Thymus (tissue), 11 donors: ENCODE results near the gene TNS3. TPM values are rescaled to one million over a fixed set of nuclear protein-coding genes. Genes with fewer than 3 reads are reported as not detected.

Experiments
- DNase-seq, 9 donors: peaks; one replicate each; pipeline ENCODE4 v3.0.0-alpha.2; 2013; ENCODE audit warnings: low spot score in 9 of 9, low read depth in 6 of 9, missing footprints in 1 of 9
- H3K27ac ChIP-seq, 2 donors: one replicate each; pipeline ENCODE4 v1.5.1; 2013; ENCODE audit warnings: control low read depth in 1 of 2, low read depth in 1 of 2, low read length in 1 of 2, mild to moderate bottlenecking in 1 of 2, moderate library complexity in 1 of 2
- H3K27me3 ChIP-seq, 2 donors: one replicate each; pipeline ENCODE4 v1.5.1; 2013; ENCODE audit warnings: low read length in 1 of 2; ENCODE audit not compliant: control insufficient read depth in 2 of 2, insufficient read depth in 1 of 2
- H3K36me3 ChIP-seq, 2 donors: one replicate each; pipeline ENCODE4 v1.5.1; 2013; ENCODE audit warnings: low read length in 1 of 2, mild to moderate bottlenecking in 1 of 2, moderate library complexity in 1 of 2; ENCODE audit not compliant: control insufficient read depth in 2 of 2, insufficient read depth in 2 of 2
- H3K4me1 ChIP-seq, 2 donors: one replicate each; pipeline ENCODE4 v1.5.1; 2013; ENCODE audit warnings: low read length in 2 of 2; ENCODE audit not compliant: control insufficient read depth in 2 of 2, insufficient read depth in 2 of 2
- H3K4me3 ChIP-seq, 2 donors: one replicate each; pipeline ENCODE4 v1.5.1; 2013; ENCODE audit warnings: low read length in 2 of 2, control low read depth in 1 of 2, mild to moderate bottlenecking in 1 of 2
- H3K9me3 ChIP-seq, 2 donors: one replicate each; pipeline ENCODE4 v1.5.1; 2013; ENCODE audit warnings: low read length in 1 of 2, mild to moderate bottlenecking in 1 of 2; ENCODE audit not compliant: control insufficient read depth in 2 of 2, insufficient read depth in 1 of 2
- WGBS: extraction: QIAGEN DNeasy Blood & Tissue Kit; methylation state at CpG from one replicate; pipeline ENCODE4 v1.1.7; 2013; 5-methylcytosine and 5-hydroxymethylcytosine counted together
- polyA plus RNA-seq: library from polyadenylated mRNA; stranded (reverse); fragments of 200-250 nt; gene quantifications from one replicate; pipeline ENCODE4 v1.2.3, GENCODE V29; 2013
- total RNA-seq: library from RNA; stranded (reverse); fragments of 120-200 nt; gene quantifications from one replicate; pipeline ENCODE4 v1.2.4, GENCODE V29; 2013
- donor health status: healthy.

The TNS3 gene
- total and polyA plus RNA-seq, 2 donors: 5.9 to 6.2 TPM

DNA sequence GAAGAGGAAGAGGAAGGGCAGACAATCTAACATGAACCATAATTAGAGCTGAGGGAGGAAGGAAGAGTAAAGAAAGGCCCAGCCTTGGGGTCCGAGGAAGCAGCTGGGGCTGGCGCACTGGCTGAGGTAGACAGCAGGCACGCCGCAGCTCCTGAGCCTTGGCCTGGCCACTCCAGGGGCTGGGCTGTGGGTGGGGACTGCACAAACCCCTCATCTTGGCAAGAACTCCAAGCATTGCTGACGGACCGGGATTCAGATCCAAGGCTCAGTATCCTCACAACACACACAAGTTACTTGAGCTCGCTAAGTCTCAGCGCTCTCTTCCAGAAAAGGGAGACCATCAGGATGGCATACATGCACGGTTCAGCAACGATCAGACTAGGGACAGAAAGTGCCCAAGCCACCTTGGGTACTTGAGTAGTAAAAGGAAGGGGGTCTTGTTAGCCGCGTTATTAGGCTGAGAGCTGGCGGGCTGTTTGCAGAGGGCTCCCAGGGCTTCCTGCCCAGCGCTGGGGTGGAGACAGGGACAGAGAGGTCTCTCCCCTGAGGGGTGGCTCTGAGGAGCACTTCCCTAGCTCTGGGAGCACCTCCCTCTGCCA is 4.5 kb downstream of the TNS3 start:
- Histone ChIP-seq H3K27me3 (peaks cover 20 to 36% of the 10 kb centered on the region in 2 donors), H3K4me1 (peaks cover 0 to 50% of the 10 kb centered on the region in 2 donors), H3K36me3 (no peaks in the 10 kb centered on the region), H3K4me3 (no peak overlapping the region), H3K27ac (peak overlapping the region; percentile 26 to 69), H3K9me3 (no peaks in the 10 kb centered on the region)
- 76% methylated on average over 14 of the region's 14 CpGs for WGBS
- DNase-seq: no peak

DNA sequence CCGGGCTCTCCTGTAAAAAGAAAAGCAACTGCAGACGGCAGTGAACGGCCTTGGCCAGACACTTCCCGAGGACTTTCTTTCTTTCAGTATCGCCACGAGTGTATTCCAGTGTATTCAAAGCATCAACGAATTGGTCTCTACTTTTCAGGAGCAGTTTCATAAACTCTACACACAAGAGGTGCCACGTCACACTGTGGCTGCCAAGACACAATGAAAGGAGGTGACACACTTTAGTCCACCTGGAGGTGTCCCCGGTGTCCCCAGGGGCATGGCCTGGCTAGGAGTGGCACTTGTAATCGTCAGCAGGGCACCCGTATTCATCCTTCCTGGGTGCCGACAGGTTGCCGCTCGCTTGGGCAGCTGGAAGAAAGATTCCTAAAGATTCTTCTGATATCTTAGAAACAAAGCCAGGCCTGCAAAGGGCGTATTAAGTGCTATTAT is 5.0 kb downstream of the TNS3 start:
- Histone ChIP-seq H3K9me3 (no peaks in the 10 kb centered on the region), H3K27ac (peak overlapping the region in 1 of 2 donors; percentile 26), H3K4me3 (no peak overlapping the region), H3K4me1 (peaks cover 0 to 53% of the 10 kb centered on the region in 2 donors), H3K36me3 (no peaks in the 10 kb centered on the region), H3K27me3 (peaks cover 15 to 30% of the 10 kb centered on the region in 2 donors)
- no peak for DNase-seq
- 83% methylated on average over 15 of the region's 15 CpGs for WGBS

DNA sequence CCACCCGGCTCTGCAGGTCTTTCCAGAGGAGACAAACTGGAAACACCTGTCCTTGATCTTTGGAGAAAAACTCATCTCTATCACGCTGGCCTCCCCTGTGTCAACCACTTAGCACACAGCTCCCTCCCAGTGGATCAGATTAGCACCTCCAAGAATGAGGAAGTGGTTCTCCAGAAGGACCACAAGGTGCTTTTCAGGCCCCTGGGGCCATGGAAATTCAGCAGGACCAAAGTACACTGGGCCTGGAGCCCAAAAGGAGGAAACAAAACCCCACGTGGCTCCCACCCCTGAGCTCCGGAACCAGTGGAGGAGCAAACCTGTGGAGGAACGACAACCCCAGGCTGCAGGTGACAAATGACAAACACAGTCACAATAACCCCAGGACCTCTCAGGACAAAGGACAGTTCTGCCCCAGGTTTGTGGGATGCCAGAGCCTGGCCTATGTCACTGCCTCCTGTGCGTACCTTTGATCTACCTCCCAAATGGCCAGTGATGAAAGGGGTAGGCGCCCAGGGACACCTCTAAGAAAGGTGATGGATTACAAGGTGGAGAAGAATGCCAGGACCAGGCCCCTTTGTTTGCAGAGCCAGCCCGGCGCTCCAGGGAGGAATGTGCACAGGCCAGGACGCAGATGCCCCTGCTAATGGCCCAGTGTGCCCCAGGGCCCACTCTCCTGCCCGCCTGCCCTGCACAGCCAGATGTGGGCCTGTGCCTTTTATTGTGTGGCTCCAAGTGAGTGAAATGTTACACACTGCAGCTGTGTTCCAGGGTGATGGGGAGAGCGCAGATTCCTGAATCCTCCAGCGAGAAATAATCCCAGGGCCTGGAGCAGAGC is 5.7 kb downstream of the TNS3 start:
- Histone ChIP-seq H3K4me3 (no peak overlapping the region), H3K9me3 (no peaks in the 10 kb centered on the region), H3K36me3 (no peaks in the 10 kb centered on the region), H3K27ac (no peak overlapping the region), H3K27me3 (peaks cover 9 to 24% of the 10 kb centered on the region in 2 donors), H3K4me1 (peaks cover 5 to 59% of the 10 kb centered on the region in 2 donors)
- no peak for DNase-seq
- WGBS: 78% methylated on average over 13 of the region's 13 CpGs

DNA sequence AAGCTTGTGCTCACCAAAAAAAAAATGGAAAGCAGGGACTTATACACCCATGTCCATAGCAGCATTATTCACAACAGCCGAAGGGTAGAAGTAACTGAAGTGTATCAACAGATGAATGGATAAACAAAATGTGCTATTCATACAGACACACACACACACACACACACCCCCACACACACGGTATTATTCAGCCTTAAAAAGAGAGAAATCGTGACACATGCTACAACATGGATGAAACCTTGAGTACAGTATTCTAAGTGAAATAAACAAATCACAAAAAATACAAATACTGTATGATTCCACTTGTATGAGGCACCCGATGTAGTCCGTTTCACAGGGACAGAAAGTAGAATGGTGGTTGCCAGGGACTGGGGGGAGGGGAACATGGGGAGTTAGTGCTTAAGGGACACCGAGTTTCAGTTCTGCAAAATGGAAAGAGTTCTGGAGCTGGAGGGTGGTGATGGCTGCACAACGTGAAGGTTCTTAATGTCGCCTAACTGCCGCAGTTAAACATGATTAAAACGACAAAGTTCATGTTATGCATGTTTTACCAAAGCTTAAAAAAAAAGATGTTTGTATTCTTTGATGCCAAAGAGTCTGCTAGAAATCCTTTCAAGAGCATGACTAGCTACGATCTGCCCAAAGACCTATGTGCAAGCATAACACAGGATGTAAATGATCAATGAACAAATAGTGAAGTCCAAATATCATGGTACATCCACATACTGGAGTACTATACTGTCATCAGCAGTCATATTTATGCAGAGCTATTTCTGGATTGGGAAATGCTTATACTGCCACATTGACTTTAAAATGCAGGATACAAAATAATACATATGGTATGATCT is 7.2 kb downstream of the TNS3 start:
- peak overlapping the region in 1 of 2 donors; percentile 24 for H3K27ac ChIP-seq
- no peak overlapping the region for H3K4me3 ChIP-seq

DNA sequence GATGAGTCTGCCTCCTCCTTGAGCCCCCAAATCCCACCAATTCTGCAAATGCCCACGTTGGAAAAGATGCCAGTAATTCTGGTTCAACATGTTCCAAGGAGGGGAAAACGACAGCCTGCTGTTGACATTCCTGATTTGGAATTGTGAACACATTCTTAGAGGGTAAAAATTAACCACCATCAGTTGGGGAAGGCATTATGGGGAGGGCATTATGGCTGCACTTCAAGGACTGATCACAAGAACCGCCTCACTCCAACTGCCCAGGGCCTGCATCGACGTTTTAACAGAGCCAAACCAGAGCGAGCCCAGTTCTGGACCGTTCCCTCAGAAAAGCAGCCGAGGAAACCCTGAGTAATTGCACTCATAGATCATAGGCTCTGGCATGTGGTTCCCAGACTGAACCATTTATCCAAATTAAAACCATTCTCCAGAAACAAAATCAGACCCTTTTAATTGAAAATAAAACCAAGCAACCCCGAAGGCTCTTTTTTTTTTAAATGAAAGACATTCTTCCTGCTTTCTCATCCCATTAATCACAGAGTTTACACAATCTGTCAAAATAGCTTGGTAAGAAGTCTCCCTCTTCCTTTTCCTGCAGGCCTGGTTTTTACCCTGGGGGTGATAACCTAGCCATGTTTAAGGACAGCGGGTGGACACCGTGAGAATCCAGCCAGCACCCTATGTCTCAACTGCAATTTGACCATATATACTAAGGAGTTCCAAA is 8.0 kb downstream of the TNS3 start:
- Histone ChIP-seq H3K9me3 (no peaks in the 10 kb centered on the region), H3K36me3 (no peaks in the 10 kb centered on the region), H3K4me3 (no peak overlapping the region), H3K4me1 (peaks cover 8 to 64% of the 10 kb centered on the region in 2 donors), H3K27me3 (peaks cover 0 to 2% of the 10 kb centered on the region in 2 donors), H3K27ac (peak overlapping the region in 1 of 2 donors; percentile 24)
- WGBS: 57% methylated on average over 11 of the region's 11 CpGs
- no peak for DNase-seq

More for the DNA sequence above, 7.2 kb downstream of the TNS3 start:
- H3K4me1 ChIP-seq: peaks cover 8 to 66% of the 10 kb centered on the region in 2 donors
- peaks cover 0 to 9% of the 10 kb centered on the region in 2 donors for H3K27me3 ChIP-seq
- 51% methylated on average over 11 of the region's 11 CpGs for WGBS
- H3K36me3 ChIP-seq: no peaks in the 10 kb centered on the region
- DNase-seq: no peak
- H3K9me3 ChIP-seq: no peaks in the 10 kb centered on the region

DNA sequence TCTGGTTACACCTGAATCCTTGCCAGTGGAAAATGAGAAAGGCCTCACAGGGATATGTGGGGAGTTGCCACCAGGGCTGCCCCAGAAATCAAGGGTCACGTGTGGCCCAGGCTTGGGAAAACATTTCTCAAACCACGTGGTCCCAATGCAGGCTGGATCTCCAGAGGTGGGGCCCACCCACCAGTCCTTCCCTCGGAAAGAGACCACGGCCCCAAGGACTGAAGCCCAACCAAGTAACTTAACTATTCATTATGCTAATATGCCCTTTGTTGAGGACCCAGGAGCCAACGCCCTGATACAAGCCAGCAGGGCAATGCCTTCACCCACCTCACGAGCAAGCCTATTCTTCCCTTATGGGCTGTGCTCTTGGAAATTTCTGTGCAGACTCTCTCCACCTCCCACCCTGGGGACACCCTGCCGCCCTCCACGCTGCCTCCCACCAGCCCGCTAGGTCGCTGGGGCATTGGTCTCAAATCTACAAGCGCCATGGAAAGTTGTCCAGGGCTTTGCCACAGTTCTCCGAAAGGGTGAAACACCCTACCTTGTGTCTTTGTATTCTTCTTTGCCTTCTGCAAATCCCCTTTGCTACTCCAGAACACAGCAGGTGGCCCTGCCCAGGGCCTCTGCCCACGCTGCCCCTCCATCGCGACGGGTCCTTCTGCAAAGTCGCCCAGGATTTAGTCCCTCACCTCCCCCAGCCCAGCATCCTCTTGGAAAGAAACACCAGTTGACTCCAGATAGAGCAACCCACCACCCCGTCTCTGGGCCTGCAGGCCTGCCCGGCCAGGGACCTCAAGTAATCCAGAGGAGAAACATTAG is 8.8 kb downstream of the TNS3 start:
- H3K36me3 ChIP-seq: no peaks in the 10 kb centered on the region
- H3K27me3 ChIP-seq: peaks cover 0 to 2% of the 10 kb centered on the region in 2 donors
- H3K4me3 ChIP-seq: no peak overlapping the region
- peak overlapping the region in 1 of 2 donors; percentile 37 for H3K27ac ChIP-seq
- H3K4me1 ChIP-seq: peaks cover 13 to 64% of the 10 kb centered on the region in 2 donors
- WGBS: 92% methylated on average over 19 of the region's 19 CpGs
- H3K9me3 ChIP-seq: no peaks in the 10 kb centered on the region
- no peak for DNase-seq

DNA sequence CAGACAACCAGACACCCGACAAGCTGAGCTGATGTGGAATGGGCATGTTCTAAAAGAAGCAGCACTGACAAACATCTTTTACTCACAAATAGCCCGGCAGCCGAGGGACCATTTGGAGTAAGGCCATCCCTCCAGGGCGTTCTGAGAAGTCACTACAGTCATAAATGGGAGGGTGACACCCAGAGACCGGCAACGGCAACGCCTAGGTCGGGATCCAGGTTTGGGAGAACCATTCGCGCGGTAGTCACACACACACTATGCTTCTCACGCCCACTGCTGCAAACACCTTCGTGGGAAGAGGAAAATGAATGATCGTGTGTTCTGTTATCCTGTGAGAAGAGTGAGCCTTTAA is 9.8 kb downstream of the TNS3 start:
- Histone ChIP-seq H3K27ac (peak overlapping the region in 1 of 2 donors; percentile 79), H3K4me1 (peaks cover 17 to 61% of the 10 kb centered on the region in 2 donors), H3K36me3 (no peaks in the 10 kb centered on the region), H3K9me3 (no peaks in the 10 kb centered on the region), H3K27me3 (peaks cover 0 to 2% of the 10 kb centered on the region in 2 donors), H3K4me3 (no peak overlapping the region)
- WGBS: 79% methylated on average over 14 of the region's 14 CpGs
- DNase-seq: no peak
